Cardiac septum (tissue), 1 donor: Measurements from ENCODE around the gene RPL36. TPM values are rescaled to one million over a fixed set of nuclear protein-coding genes. Genes with fewer than 3 reads are reported as not detected.
A peak's percentile ranks its signal among the peaks of the same experiment; 100 is the strongest.
"Not testable (repeated sequence)": the region's sequence is repeated elsewhere in the genome, so short reads cannot be mapped to it uniquely, and the experiment has no call there.

Experiments
- DNase-seq: peaks from one replicate; pipeline ENCODE4 v3.0.0-alpha.2; 2020; ENCODE audit warnings: low spot score
- intact Hi-C: fragments of 100-400 bp; cut with DNase I; formaldehyde crosslinking; loops from one replicate; pipeline ENCODE4 v1.14.0; 2022
- total RNA-seq: library from RNA; stranded (reverse); fragmentation: NEBNext Ultra II Directional; extraction: Animal tissue kit (Norgen Biotek cat#: 25700); gene quantifications from one replicate; pipeline ENCODE4 v1.2.1, GENCODE V29; 2021
- donor health status: DM: no; HTN: no; CAD: no.

RPL36 gene
- total RNA-seq, 1 donor from 2014 or later = 337 TPM

DNA sequence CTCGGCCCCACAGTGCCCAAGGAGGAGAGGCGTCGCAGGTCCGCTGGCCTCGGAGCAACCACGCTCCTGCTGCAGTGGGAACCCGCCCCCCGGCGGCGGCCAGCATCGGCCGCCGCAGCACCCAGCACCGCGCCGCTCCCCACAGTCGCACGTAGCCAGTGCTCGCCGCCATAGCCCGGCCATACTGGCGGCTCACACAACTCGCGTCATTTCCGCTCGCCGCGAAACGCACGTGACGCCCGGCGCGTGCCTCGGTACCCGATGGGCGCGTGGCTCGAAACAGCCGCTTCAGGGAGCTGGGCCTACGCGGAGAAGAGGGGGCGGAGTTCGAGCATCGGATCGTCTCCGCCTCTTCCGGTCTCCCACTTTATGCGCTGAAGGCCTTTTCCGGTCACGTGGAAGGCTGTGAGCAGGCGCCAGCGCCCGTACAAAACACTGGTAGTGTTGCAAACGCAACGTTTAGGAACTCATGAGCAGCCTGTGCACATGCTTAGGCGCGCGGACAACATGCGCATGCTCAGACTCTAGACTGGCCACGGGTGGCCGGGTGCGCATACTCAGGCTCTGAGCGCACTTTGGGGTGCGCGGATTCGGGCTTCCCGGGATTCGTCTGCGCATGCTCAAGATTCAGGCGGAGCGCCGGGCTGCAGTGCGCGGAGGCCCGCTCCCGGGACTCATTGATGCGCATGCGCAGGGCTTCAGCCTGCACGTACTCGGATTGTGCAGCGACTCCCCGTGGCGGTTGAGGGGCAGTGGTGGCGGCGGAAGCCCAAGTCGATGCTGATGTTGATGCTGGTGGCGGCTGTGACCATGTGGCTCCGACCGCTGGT is 30.1 kb downstream of the RPL36 start, which contains the start of the genes CATSPERD and LONP1:
Gene CATSPERD, plus strand, starts transcription at position 677 of the 830 bp plus-strand sequence. Its CDS starts 101 bp downstream, at position 778.
Gene LONP1, minus strand, starts transcription at position 186 of the 830 bp plus-strand sequence. Its CDS starts 14 bp downstream, at position 172.
- intact Hi-C loops = loop anchor here (1.0 to 5.0 kb wide), 2 partner anchors 30 to 72 kb away; partner anchors contain the start of genes DUS3L and RPL36
- peak; percentile 98 for DNase-seq

DNA sequence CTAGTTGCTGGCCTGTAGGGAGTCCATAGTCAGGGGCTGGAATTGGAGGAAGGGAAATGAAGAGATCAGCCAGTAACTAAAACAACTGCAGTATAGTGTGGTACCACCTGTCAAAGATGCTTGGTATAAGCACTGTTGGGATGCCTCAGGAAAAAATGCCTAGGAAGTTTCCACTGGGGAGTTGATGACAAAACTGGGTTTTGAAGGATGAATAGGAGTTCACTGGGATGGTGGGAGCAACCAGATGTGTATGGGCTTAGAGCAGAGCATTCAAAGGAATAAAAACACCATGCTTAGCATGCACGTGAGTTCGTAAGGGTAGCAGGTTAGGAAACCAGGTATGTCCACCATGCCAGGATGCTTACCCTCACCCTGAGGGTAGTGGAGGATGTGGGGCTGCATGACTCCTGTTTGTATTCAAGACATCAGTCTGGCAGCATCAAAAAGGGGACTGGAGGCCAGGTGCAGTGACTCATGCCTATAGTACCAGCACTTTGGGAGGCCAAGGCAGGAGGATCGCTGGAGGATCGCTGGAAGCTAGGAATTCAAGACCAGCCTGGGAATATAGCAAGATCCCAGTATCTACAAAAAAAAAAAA is 37.5 kb downstream of the RPL36 start:
- intact Hi-C loops = no loop called here
- no peak for DNase-seq

DNA sequence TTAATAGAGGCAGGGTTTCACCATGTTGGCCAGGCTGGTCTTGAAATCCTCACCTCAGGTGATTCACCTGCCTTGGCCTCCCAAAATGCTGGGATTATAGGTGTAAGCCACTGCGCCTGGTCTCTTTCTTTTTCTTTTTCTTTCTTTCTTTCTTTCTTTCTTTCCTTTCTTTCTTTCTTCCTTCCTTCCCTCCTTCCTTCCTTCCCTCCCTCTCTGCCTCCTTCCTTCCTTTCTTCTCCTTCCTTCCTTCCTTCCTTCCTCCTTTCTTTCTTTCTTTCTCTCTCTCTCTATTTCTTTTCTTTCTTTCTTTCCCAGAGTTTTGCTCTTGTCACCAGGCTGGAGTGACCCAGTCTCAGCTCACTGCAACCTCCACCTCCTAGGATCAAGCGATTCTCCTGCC is 43.1 kb downstream of the RPL36 start:
- intact Hi-C loops, DNase-seq: not testable (repeated sequence)

GRCh38 chr19:5738423-5738822 is 48.3 kb downstream of the RPL36 start:
- no peak for DNase-seq
- intact Hi-C loops = no loop called here

Other genes with a start within 250 kb of the RPL36 start
- gene ZNRF4, start 234.9 kb upstream of the RPL36 start, total RNA-seq = not detected
- 0.16 TPM for gene TINCR, start 122.3 kb upstream of the RPL36 start, total RNA-seq
- 48.6 TPM for gene SAFB2, start 67.5 kb upstream of the RPL36 start, total RNA-seq
- 67.4 TPM for gene SAFB, start 67.2 kb upstream of the RPL36 start, total RNA-seq
- gene MICOS13, start 9.8 kb upstream of the RPL36 start, total RNA-seq = 143 TPM
- gene HSD11B1L, start 9.3 kb upstream of the RPL36 start, total RNA-seq = 4.3 TPM
- gene LONP1, start 29.9 kb downstream of the RPL36 start, total RNA-seq = 70.8 TPM
- not detected for gene CATSPERD, start 30.3 kb downstream of the RPL36 start, total RNA-seq
- gene PRR22, start 94.5 kb downstream of the RPL36 start, total RNA-seq = 1.3 TPM
- gene DUS3L, start 100.9 kb downstream of the RPL36 start, total RNA-seq = 21.6 TPM
- gene NRTN, start 114.8 kb downstream of the RPL36 start, total RNA-seq = 23.6 TPM
- gene FUT6, start 149.4 kb downstream of the RPL36 start, total RNA-seq = not detected
- gene FUT3, start 161.2 kb downstream of the RPL36 start, total RNA-seq = not detected
- gene FUT5, start 180.2 kb downstream of the RPL36 start, total RNA-seq = not detected
- 414 TPM for gene NDUFA11, start 213.5 kb downstream of the RPL36 start, total RNA-seq
- gene VMAC, start 214.6 kb downstream of the RPL36 start, total RNA-seq = 2.4 TPM
- 2.7 TPM for gene CAPS, start 224.0 kb downstream of the RPL36 start, total RNA-seq